ENCODE results near the gene ABCG4. TPM values are rescaled to one million over a fixed set of nuclear protein-coding genes. Genes with fewer than 3 reads are reported as not detected.

The ABCG4 gene
- total and polyA plus RNA-seq, 2 of the 8 experiments (the other 6 are each of a cell fraction or from before 2014, with no cell fraction given), result 1.8 to 2.3 TPM

- H3K4ac ChIP-seq (replicated peaks; ENCODE audit: insufficient read length, low read depth, low read length), result no peak overlapping the region
- no peak overlapping the region for H2AK5ac ChIP-seq (ENCODE audit: low read depth, low read length)
- no peak overlapping the region for H3K23ac ChIP-seq (ENCODE audit: insufficient read length)
- DNase-seq (ENCODE audit: low read depth in 1 of 2, low spot score in 2 of 2) (no peak), FAIRE-seq (no peak)
- H2BK5ac ChIP-seq (ENCODE audit: low read depth, low read length), result no peak overlapping the region
- no peak overlapping the region for H3K18ac ChIP-seq (ENCODE audit: extremely low read depth, low read length)
- no peak overlapping the region for H3K4me2 ChIP-seq (ENCODE audit: insufficient read depth in 1 of 2, low read depth in 2 of 2, low read length in 2 of 2)
- ChIA-PET CTCF (ENCODE audit: partially characterized antibody) (interaction anchor here (0.8 to 20.1 kb wide), 5 partner anchors 8 to 171 kb away, joined by 3 to 367 read pairs (median 3); partner anchors contain the start of gene ABCG4), POLR2A (ENCODE audit: partially characterized antibody) (interaction anchor here (2.1 kb wide), 1 partner anchor 107 kb away, joined by 7 read pairs; a partner anchor contains a TSS)
- no peak overlapping the region for H4K8ac ChIP-seq (ENCODE audit: extremely low read depth, insufficient read depth, low read length)
- no peaks in the 10 kb centered on the region for H3K79me1 ChIP-seq (ENCODE audit: low read depth, low read length)
- H2BK20ac ChIP-seq (ENCODE audit: low read length), result no peak overlapping the region
- peaks cover 6% of the 10 kb centered on the region for H3K23me2 ChIP-seq (ENCODE audit: low read depth, low read length)
- no peak overlapping the region for H3K4me3 ChIP-seq (ENCODE audit: extremely low read depth in 1 of 4, insufficient read depth in 2 of 4, low read depth in 3 of 4, low read length in 4 of 4)
- no peaks in the 10 kb centered on the region for H3K9me3 ChIP-seq (ENCODE audit: insufficient read depth in 2 of 2, low read depth in 1 of 2, low read length in 1 of 2)
- H3K56ac ChIP-seq (replicated peaks; ENCODE audit: insufficient read length, low read depth, low read length), result no peak overlapping the region
- H3K27ac ChIP-seq (ENCODE audit: low read depth, low read length), result no peak overlapping the region
- no peaks in the 10 kb centered on the region for H3K36me3 ChIP-seq (ENCODE audit: control insufficient read depth in 2 of 4, insufficient read depth in 4 of 4, low read length in 3 of 4)
- H3K4me1 ChIP-seq (replicated peaks in 1 of 4; ENCODE audit: control insufficient read depth in 3 of 4, insufficient read depth in 4 of 4, low read length in 3 of 4), result peaks cover 2 to 6% (median 3%) of the 10 kb centered on the region in 4 experiments; a peak in 4 of 7 replicates
- no peak for TF ChIP-seq KDM4A (IDR thresholded peaks at IDR 0.05; ENCODE audit: low read depth, low read length, severe bottlenecking)
- no peak for TF ChIP-seq BACH1 (IDR thresholded peaks at IDR 0.05; ENCODE audit: low read length)
- TF ChIP-seq JUN (IDR thresholded peaks at IDR 0.05; ENCODE audit: low read depth, low read length), result no peak
- no peak overlapping the region for H2BK15ac ChIP-seq (ENCODE audit: low read length)
- H4K5ac ChIP-seq (ENCODE audit: insufficient read length, low read depth, low read length), result no peak overlapping the region
- H3K9ac ChIP-seq (replicated peaks in 1 of 4; ENCODE audit: extremely low read depth in 1 of 4, low read depth in 3 of 4, low read length in 3 of 4), result no peak overlapping the region
- H3K14ac ChIP-seq (ENCODE audit: insufficient read length), result no peak overlapping the region
- no peak overlapping the region for H2AFZ ChIP-seq (ENCODE audit: low read length)
- 88% methylated on average over 7 of the region's 7 CpGs; no CpG with 5 or more reads in 1 of the 2 experiments for WGBS, 2 experiments (ENCODE audit: extremely low coverage in 1 of 2, insufficient coverage in 1 of 2, insufficient read length in 1 of 2, insufficient replicate concordance in 2 of 2, low coverage in 1 of 2, low lambda C conversion rate in 2 of 2, missing lambda C conversion rate in 1 of 2)
- peaks cover 5 to 8% of the 10 kb centered on the region in 2 experiments; a peak in 3 of 4 replicates for H3K79me2 ChIP-seq (ENCODE audit: control insufficient read depth in 1 of 2, insufficient read depth in 2 of 2, low read length in 2 of 2)
- peaks cover 0 to 2% of the 10 kb centered on the region in 2 experiments for H4K20me1 ChIP-seq (replicated peaks in 1 of 2; ENCODE audit: control insufficient read depth in 1 of 2, insufficient read depth in 2 of 2, low read length in 2 of 2)
- no peak overlapping the region for H2BK120ac ChIP-seq (replicated peaks; ENCODE audit: low read depth, low read length)
- H4K91ac ChIP-seq (replicated peaks; ENCODE audit: insufficient read length, low read length), result no peak overlapping the region
- H2BK12ac ChIP-seq (ENCODE audit: low read depth, low read length), result no peak overlapping the region
- no peaks in the 10 kb centered on the region for H3K27me3 ChIP-seq (replicated peaks in 1 of 4; ENCODE audit: control insufficient read depth in 3 of 4, extremely low read depth in 1 of 4, insufficient read depth in 3 of 4, low read length in 3 of 4)
Observed at GRCh38 chr11:119202554-119202953, 53.7 kb downstream of the ABCG4 start.

Measured in H1 (cell line).